HG03342 (cell line): ENCODE data around the gene LRRC27.

Experiments
- ATAC-seq: cut with Tn5 transposase; IDR thresholded peaks from one replicate; pipeline ENCODE4 v1.9.1; 2021; ENCODE audit warnings: mild to moderate bottlenecking, moderate library complexity; ENCODE audit not compliant: unreplicated experiment

The LRRC27 gene

GRCh38 chr10:132355297-132355696, 23.3 kb downstream of the LRRC27 start:
- ATAC-seq, result no peak

- no peak for ATAC-seq
Observed at GRCh38 chr10:132355754-132356153, 23.8 kb downstream of the LRRC27 start.

- no peak for ATAC-seq
Observed at GRCh38 chr10:132356621-132357195, 24.7 kb downstream of the LRRC27 start.

- no peak for ATAC-seq
Observed at GRCh38 chr10:132357286-132358058, 25.5 kb downstream of the LRRC27 start.

- ATAC-seq, result no peak
Observed at GRCh38 chr10:132359305-132360040, 27.5 kb downstream of the LRRC27 start.

- ATAC-seq, result no peak
Observed at GRCh38 chr10:132360766-132361447, 28.9 kb downstream of the LRRC27 start.

- ATAC-seq, result no peak
Observed at GRCh38 chr10:132361581-132362101, 29.6 kb downstream of the LRRC27 start.

- ATAC-seq, result no peak
Observed at GRCh38 chr10:132362151-132362611, 30.2 kb downstream of the LRRC27 start.

- ATAC-seq, result no peak
Observed at GRCh38 chr10:132363376-132363775, 31.4 kb downstream of the LRRC27 start.

GRCh38 chr10:132363921-132364593, 32.1 kb downstream of the LRRC27 start:
- no peak for ATAC-seq

- no peak for ATAC-seq
Observed at GRCh38 chr10:132364594-132364970, 32.6 kb downstream of the LRRC27 start.

GRCh38 chr10:132365102-132365501, 33.1 kb downstream of the LRRC27 start:
- ATAC-seq, result no peak

GRCh38 chr10:132366006-132366405, 34.0 kb downstream of the LRRC27 start:
- no peak for ATAC-seq

GRCh38 chr10:132366499-132366898, 34.5 kb downstream of the LRRC27 start:
- ATAC-seq, result no peak

GRCh38 chr10:132368391-132368790, 36.4 kb downstream of the LRRC27 start:
- no peak for ATAC-seq

GRCh38 chr10:132368881-132369635, 37.1 kb downstream of the LRRC27 start:
- ATAC-seq, result no peak

GRCh38 chr10:132369636-132370185, 37.7 kb downstream of the LRRC27 start:
- ATAC-seq, result no peak

GRCh38 chr10:132370426-132371340, 38.7 kb downstream of the LRRC27 start:
- no peak for ATAC-seq
